Measurements from ENCODE around the gene COMP. TPM values are rescaled to one million over a fixed set of nuclear protein-coding genes. Genes with fewer than 3 reads are reported as not detected.

Gene COMP
- total RNA-seq, 1 experiment from 2014 or later, result 0.66 TPM

DNA sequence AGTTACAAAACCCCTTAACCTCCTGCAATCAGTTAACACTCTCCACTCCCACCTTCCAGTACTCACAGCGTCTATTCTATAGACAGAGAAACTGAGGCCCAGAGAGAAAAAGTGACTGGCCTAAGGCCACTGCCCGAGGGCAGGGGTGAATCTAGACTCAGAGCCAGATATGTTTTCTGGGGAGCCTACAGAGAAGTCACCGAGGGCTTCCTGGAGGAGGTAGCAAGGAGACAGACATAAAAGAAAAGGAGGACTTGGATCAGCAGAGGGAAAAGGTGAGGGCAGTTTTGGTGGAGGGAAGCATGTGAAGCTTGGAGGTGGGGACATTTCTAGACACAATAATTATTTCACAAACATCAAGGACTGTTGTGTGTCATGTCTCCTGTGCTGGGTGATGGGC is 1.6 kb upstream of the COMP start:
- DNase-seq, result no peak
- peaks cover 20% of the 10 kb centered on the region for H3K27me3 ChIP-seq

GRCh38 chr19:18791315-18791678 is 192 bp upstream of the COMP start:
- DNase-seq, result no peak
- H3K36me3 ChIP-seq, result no peaks in the 10 kb centered on the region
- H3K9me3 ChIP-seq, result no peaks in the 10 kb centered on the region
- no peak overlapping the region for H3K4me3 ChIP-seq
- H3K27me3 ChIP-seq, result peaks cover 20% of the 10 kb centered on the region

More for the DNA sequence above, 1.6 kb upstream of the COMP start:
- Histone ChIP-seq H3K36me3 (no peaks in the 10 kb centered on the region), H3K4me3 (no peak overlapping the region), H3K9me3 (no peaks in the 10 kb centered on the region)

GRCh38 chr19:18789883-18790565 is 1.1 kb downstream of the COMP start:
- Histone ChIP-seq H3K27me3 (peaks cover 20% of the 10 kb centered on the region), H3K9me3 (no peaks in the 10 kb centered on the region), H3K4me3 (peak overlapping the region; percentile 24; the same call in 1 of the 2 replicates), H3K36me3 (no peaks in the 10 kb centered on the region)
- peak; percentile 65 for DNase-seq

- Histone ChIP-seq H3K4me3 (peak overlapping the region; percentile 24; the same call in 1 of the 2 replicates), H3K27me3 (peaks cover 20% of the 10 kb centered on the region)
- DNase-seq, result no peak
Measured at GRCh38 chr19:18789422-18789869, 1.7 kb downstream of the COMP start.

DNA sequence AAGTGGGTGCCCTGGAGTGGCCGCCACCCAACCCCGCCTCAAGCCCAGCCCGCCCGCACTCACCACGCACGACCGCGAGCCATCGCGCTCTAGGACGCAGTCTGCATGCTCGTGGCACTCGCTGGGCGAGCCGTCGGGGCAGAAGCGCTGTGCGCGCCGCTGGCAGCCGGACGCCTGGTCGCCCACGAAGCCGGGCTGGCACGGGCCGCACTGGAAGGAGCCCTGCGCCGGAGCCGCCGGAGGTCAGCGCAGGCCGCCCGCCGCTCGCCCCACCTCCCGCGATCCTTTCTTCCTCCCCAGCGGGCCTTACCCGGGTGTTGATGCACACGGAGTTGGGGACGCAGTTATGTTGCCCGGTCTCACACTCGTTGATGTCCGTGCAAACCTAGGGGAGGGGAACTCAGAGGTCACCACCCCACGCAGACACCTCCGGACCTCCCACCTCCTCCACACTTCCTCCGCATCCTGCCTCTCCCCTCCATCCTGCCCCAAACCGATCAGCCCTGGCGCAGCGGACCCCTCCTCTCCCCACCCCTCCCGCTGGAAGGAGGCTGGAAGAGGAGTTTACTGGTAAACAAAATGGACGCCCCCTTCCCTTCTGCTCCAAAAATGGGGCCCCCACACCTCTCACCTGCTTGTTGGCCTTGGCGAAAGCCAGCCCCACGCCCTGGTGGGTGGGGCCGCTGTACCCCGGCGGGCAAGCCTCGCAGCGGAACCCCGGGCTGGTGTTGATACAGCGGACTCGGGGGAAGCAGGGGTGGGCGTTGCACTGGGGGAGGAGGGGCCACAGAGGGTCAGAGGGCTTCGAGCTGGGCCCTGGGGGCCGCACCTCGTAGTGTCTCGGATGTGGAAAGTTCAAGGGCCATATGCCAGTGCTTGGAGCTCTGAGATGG is 2.3 kb downstream of the COMP start:
- no peak for DNase-seq
- H3K27me3 ChIP-seq, result peaks cover 20% of the 10 kb centered on the region
- H3K4me3 ChIP-seq, result no peak overlapping the region
- H3K36me3 ChIP-seq, result no peaks in the 10 kb centered on the region
- H3K9me3 ChIP-seq, result no peaks in the 10 kb centered on the region

More at GRCh38 chr19:18789422-18789869, 1.7 kb downstream of the COMP start:
- Histone ChIP-seq H3K36me3 (no peaks in the 10 kb centered on the region), H3K9me3 (no peaks in the 10 kb centered on the region)

DNA sequence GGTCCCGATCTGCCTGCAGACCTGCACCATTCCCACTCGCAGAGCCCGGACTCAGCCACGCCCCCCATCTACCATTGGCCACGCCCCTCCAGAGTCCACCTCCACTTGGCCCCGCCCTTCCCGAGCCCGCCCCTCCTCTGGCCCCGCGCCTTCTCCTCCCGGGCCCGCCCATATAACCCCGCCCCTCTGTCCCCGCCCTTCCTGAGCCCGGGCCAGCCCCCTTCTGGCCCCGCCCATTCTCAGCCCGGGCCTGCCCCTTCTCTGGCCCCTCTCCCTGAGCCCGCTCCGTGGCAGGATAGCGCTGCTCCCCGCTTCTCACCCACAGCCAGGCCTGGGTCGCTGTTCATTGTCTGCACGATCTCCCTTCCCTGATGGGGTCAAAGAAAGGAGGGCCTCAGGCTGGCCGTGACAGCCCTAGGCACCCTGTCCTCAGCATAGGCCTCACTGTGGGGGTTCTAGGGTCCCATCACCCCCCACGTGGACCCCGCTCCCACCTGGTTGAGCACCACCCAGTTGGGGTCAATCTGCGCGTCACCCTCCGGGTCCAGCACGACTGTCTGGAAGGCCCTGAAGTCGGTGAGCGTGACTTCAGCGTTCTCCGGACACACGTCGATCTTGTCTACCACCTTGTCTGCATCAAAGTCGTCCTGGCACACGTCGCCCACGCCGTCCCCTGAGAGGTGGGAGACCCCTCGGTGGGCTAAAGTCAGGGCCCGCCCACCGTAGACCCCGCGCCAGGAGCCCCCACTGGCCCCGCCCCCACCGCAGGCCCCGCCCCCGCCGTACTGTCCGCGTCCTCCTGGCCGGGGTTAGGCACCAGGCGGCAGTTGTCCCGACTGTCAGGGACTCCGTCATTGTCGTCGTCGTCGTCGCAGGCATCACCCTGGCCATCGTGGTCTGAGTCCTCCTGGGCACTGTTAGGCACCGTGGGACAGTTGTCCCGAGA is 5.7 kb downstream of the COMP start:
- Histone ChIP-seq H3K36me3 (no peaks in the 10 kb centered on the region), H3K9me3 (no peaks in the 10 kb centered on the region), H3K27me3 (peaks cover 14% of the 10 kb centered on the region), H3K4me3 (no peak overlapping the region)
- DNase-seq, result peak; percentile 75

DNA sequence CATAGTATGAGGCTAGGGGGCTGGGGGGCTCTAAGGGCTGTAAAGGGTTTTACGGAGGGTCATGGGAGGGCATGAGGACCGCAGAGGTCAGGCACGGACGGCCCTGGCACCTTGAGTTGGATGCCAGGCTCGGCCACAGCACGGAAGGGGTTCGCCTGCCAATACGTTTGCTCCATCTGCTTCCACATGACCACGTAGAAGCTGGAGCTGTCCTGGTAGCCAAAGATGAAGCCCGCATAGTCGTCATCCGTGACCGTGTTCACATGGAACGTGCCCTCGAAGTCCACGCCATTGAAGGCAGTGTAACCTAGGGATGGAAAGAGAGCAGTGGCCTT is 6.4 kb downstream of the COMP start:
- no peak for DNase-seq
- H3K36me3 ChIP-seq, result no peaks in the 10 kb centered on the region

DNA sequence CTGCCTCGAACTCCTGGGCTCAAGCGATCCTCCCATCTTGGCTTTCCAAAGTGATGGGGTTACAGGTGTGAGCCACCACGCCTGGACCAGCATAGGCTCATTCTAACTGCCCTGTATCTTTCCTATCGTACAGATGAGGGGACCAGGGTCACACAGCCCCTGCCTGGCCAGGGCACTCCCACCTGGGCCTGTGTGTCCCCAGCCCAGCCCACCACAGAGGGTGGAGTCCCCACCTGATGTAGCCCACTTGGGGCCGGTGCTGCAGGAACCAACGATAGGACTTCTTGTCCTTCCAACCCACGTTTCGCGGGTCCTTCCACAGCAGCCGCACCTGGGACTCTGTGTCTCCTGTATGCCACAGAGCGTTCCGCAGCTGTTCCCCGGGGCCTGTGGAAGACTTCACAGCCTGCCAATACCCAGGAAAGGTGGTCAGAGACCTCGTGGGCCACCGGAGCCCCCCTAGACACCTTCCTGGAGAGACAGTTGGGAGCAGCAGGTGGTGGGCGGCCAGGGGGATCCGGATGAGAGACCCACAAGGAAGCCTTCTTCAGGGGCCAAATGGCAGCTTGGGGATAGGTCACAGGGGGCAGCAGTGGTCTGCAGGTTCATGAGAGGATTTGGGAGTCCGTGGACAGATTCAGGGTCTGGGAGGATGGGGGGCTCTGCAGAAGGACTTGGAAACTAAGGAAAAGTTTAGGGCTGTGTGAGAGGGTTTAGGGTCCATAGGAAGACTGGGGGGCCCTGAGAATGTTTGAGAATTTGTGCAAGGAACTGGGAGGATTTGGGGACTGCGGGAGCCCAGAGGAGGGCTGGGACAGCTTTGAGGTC is 6.9 kb downstream of the COMP start:
- Histone ChIP-seq H3K4me3 (no peak overlapping the region), H3K9me3 (no peaks in the 10 kb centered on the region), H3K27me3 (peaks cover 1% of the 10 kb centered on the region), H3K36me3 (no peaks in the 10 kb centered on the region)
- no peak for DNase-seq

More for the DNA sequence above, 6.4 kb downstream of the COMP start:
- no peaks in the 10 kb centered on the region for H3K9me3 ChIP-seq
- H3K27me3 ChIP-seq, result peaks cover 7% of the 10 kb centered on the region
- H3K4me3 ChIP-seq, result no peak overlapping the region

GRCh38 chr19:18782559-18783225 is 8.4 kb downstream of the COMP start:
- Histone ChIP-seq H3K27me3 (no peaks in the 10 kb centered on the region), H3K4me3 (no peak overlapping the region), H3K9me3 (no peaks in the 10 kb centered on the region), H3K36me3 (no peaks in the 10 kb centered on the region)
- no peak for DNase-seq

DNA sequence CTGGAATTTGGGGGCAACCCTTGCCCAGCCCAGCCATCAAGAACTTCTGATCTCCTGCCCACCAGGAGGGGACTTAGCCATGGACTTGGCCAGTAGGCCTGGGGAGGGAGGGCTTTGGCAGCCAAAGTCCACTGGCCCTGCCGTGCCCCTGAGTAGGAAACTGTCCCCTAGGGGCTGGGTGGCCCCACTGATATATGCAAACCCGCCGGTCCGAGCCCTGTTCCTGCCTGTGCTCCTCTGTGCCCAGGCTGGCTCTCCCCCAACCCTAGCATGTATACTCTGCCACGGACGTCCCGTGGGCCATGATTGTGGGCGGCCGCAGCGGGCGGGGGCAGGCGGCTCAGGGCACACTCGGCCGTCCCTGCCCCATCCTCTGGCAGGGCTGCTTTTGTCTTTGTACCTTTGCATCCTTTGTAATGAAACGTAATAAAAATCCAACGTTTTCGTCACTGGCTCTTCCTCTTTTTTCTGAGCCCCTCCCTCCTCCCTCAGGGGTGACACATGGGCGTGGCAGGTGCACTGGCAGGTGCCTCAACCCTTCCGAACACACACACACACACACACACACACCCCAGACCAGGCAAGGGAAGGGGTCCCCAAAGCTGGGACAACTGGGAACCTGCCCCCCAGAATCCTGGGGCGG is 9.1 kb downstream of the COMP start:
- Histone ChIP-seq H3K9me3 (no peaks in the 10 kb centered on the region), H3K4me3 (no peak overlapping the region), H3K27me3 (no peaks in the 10 kb centered on the region), H3K36me3 (no peaks in the 10 kb centered on the region)
- DNase-seq, result no peak

DNA sequence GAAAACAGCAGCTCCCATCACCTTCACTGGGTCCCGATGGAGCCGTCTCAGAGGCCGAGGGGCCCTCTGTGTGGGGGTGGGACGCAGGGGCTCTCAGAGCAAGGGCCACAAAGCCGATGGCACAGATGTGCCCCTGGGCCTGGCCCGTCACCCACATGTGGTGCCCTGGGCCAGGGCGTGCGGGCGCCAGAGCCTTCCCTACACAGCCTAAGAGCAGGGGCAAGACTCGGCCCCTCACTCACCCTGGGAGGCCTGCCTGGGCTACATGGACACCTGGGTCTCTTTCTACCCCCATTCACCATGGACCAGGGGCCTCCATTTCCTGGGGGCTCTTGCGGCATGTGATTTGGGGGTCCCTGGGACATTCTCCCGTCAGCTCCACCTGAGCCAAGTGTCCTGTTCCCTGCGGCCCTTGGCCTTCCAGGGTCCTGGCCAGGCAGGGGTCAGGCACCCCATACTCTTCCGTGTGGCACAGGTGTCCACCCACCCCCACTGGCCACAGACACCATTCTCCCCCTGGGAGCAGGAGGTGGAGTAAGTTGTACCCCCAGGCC is 10.0 kb downstream of the COMP start:
- Histone ChIP-seq H3K9me3 (no peaks in the 10 kb centered on the region), H3K36me3 (no peaks in the 10 kb centered on the region), H3K4me3 (no peak overlapping the region), H3K27me3 (no peaks in the 10 kb centered on the region)
- DNase-seq, result no peak

DNA sequence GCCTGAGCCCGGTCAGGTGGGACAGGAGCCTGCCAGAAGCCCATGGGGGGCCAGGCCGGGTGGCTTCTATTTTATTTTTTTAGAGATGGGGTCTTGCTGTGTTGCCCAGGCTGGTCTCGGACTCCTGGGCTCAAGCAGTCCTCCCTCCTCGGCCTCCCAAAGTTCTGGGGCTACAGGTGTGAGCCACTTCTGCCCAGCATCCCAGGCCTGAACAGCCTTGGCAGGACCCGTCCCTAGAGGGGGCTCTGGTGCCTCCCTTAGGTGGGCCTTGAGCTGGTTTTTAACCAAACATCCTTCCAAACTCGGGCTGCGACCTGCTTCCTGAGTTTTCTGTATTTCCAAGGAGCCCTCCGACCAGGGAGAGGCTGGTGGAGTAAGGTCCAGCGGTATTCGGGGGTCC is 10.5 kb downstream of the COMP start:
- no peak for DNase-seq
- H3K9me3 ChIP-seq, result no peaks in the 10 kb centered on the region
- no peaks in the 10 kb centered on the region; the same call in 1 of the 2 replicates for H3K36me3 ChIP-seq
- H3K4me3 ChIP-seq, result no peak overlapping the region
- H3K27me3 ChIP-seq, result no peaks in the 10 kb centered on the region

DNA sequence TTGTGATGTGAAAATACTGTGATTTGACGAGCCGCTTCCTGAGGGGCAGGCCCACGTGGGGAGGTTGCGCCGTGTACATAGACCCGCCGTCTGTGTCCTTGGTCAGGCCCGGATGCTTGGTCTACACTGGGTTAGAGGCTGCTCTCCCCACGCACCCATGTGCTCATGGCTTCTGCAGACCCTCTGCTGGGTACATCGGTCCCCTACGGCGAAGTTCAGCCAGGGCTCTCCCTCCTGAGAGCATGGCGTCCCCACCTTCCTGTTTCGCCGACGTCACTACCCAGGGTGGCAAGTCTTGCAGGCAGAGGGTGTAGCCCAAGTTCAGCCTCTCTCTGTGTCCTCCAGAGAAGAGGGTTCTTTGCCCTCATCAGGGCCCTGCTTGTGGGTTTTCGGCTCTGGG is 11.0 kb downstream of the COMP start:
- H3K27me3 ChIP-seq, result no peaks in the 10 kb centered on the region
- H3K9me3 ChIP-seq, result no peaks in the 10 kb centered on the region
- H3K36me3 ChIP-seq, result no peaks in the 10 kb centered on the region; the same call in 1 of the 2 replicates
- H3K4me3 ChIP-seq, result no peak overlapping the region
- no peak for DNase-seq

DNA sequence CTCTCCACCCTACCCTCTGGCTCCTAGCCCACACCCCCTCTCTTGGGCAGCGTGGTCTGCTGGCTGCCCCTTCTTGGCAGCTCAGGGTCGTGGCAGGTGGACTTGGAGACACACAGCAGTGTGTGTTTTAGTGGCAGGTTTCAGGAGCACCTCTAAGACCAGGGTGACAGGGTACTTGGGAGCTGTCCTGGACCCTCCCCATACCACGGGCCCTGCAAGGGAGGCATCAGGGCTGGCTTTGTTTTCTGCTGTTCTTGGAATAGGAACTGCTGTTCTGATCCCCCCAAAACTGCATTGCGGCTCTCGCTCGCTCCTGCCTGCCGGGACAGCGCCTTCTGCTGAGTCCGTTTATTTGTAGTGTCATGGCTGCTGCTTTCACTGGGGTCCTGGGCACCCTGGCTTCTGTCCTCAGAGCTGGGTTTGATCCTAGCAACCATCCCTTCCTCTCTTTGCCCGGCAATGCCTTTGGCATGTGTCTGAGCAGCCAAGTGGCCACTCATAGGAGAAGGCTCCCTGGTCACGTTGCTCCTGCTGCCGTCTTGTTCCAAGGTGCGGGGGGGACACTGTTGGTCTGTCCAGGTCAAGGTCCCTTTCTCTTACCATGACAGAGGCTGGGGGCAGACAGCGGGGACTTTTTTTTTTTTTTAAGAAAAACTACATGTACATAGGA is 12.1 kb downstream of the COMP start:
- Histone ChIP-seq H3K9me3 (no peaks in the 10 kb centered on the region), H3K4me3 (no peak overlapping the region), H3K36me3 (no peaks in the 10 kb centered on the region; the same call in 1 of the 2 replicates), H3K27me3 (no peaks in the 10 kb centered on the region)
- no peak for DNase-seq

Measured in MG63 (cell line).